K562 (cell line): ENCODE measurements around the gene ARHGAP33. TPM values are rescaled to one million over a fixed set of nuclear protein-coding genes. Genes with fewer than 3 reads are reported as not detected.

ENCODE experiments used
- BRD4 ChIP-seq: fragments of 200-600 bp; sonication (generic); IDR thresholded peaks from 2 replicates; pipeline ENCODE4 v1.6.1; 2017; ENCODE audit warnings: inconsistent platforms
- CBFB ChIP-seq: sonication (generic); formaldehyde crosslinking; IDR thresholded peaks from 2 replicates; pipeline ENCODE4 v1.4.0; 2020; ENCODE audit warnings: mild to moderate bottlenecking, missing genetic modification reagents
- FOXM1 ChIP-seq, 2 experiments: fragments of 450-650 bp in 1 of 2; sonication (generic) in 1 of 2; formaldehyde crosslinking in 1 of 2; IDR thresholded peaks; 2 replicates each; pipeline versions ENCODE4 v1.6.1 to v1.9.0; 2017 to 2022; ENCODE audit warnings: low read depth in 2 of 2, mild to moderate bottlenecking in 2 of 2, missing genetic modification reagents in 1 of 2, moderate library complexity in 1 of 2
- FOXP1 ChIP-seq: sonication (generic); formaldehyde crosslinking; IDR thresholded peaks from 2 replicates; pipeline ENCODE4 v1.8.0; 2022; ENCODE audit warnings: mild to moderate bottlenecking, missing genetic modification reagents
- GABPB1 ChIP-seq: sonication (generic); formaldehyde crosslinking; IDR thresholded peaks from 2 replicates; pipeline ENCODE4 v1.8.0; 2022; ENCODE audit warnings: mild to moderate bottlenecking, missing genetic modification reagents
- HCFC1 ChIP-seq: IDR thresholded peaks from 2 replicates; pipeline ENCODE4 v1.6.1; 2012; ENCODE audit warnings: low read depth, low read length, improper control_type of control experiment
- ILK ChIP-seq: fragments of 450-650 bp; IDR thresholded peaks from 2 replicates; pipeline ENCODE4 v1.6.1; 2016; ENCODE audit warnings: missing genetic modification characterization, low read depth, mild to moderate bottlenecking, missing compliant biosample characterization, moderate library complexity, borderline replicate concordance
- NFYB ChIP-seq: IDR thresholded peaks from 2 replicates; pipeline ENCODE4 v1.6.1; 2011; ENCODE audit warnings: mild to moderate bottlenecking, moderate library complexity; ENCODE audit not compliant: insufficient read length; ENCODE audit errors: extremely low read depth
- NR2C1 ChIP-seq, 2 experiments: fragments of 450-650 bp; IDR thresholded peaks; 2 replicates each; pipeline ENCODE4 v1.6.1; 2017; ENCODE audit warnings: mild to moderate bottlenecking in 2 of 2, antibody characterized with exemption in 1 of 2, inconsistent platforms in 1 of 2, missing compliant biosample characterization in 1 of 2, missing genetic modification characterization in 1 of 2
- NR2F6 ChIP-seq: fragments of 450-650 bp; formaldehyde crosslinking; IDR thresholded peaks from 2 replicates; pipeline ENCODE4 v1.4.0; 2020; ENCODE audit warnings: mild to moderate bottlenecking
- PHF8 ChIP-seq: fragments of 200-600 bp; sonication (generic); IDR thresholded peaks from 2 replicates; pipeline ENCODE4 v1.6.1; 2012; ENCODE audit warnings: mixed run types, mild to moderate bottlenecking, inconsistent platforms, low read length, moderate library complexity, borderline replicate concordance
- RNF2 ChIP-seq: sonication (generic); IDR thresholded peaks from 2 replicates; pipeline ENCODE4 v1.6.1; 2016
- SUPT5H ChIP-seq: fragments of 450-650 bp; IDR thresholded peaks from 2 replicates; pipeline ENCODE4 v1.6.1; 2016
- YY1 ChIP-seq, 3 experiments: IDR thresholded peaks; 2 replicates each; pipeline ENCODE4 v1.6.1; 2011; ENCODE audit warnings: low read length in 2 of 3, mild to moderate bottlenecking in 2 of 3, moderate library complexity in 2 of 3, borderline replicate concordance in 1 of 3, control low read depth in 1 of 3, low read depth in 1 of 3; ENCODE audit not compliant: insufficient read depth in 3 of 3, insufficient replicate concordance in 2 of 3, control insufficient read depth in 1 of 3, insufficient read length in 1 of 3; ENCODE audit errors: extremely low read depth in 1 of 3
- ZNF311 ChIP-seq: fragments of 250-450 bp; sonication (Bioruptor Pico); IDR thresholded peaks from 2 replicates; pipeline ENCODE4 v1.4.0; 2020; ENCODE audit warnings: mild to moderate bottlenecking, moderate library complexity
- ZNF76 ChIP-seq: fragments of 250-450 bp; sonication (Bioruptor Pico); IDR thresholded peaks from 2 replicates; pipeline ENCODE4 v1.4.0; 2020; ENCODE audit warnings: mild to moderate bottlenecking, moderate library complexity, borderline replicate concordance
- polyA plus RNA-seq, 8 experiments: library from polyadenylated mRNA; depleted of rRNA in 4 of 8; stranded (reverse) in 5 of 8; unstranded in 3 of 8; fragments of >200 nt; fragmentation: Nextera tagmentation in 2 of 8; fragmentation: Illumina TruSeq in 1 of 8; extraction: Ambion mirVana in 2 of 8; extraction: Trizol in 1 of 8; gene quantifications; 2 replicates each; pipeline versions ENCODE4 v1.2.1 to v1.2.3, GENCODE V29; 2011 to 2014; ENCODE audit warnings: inconsistent platforms in 1 of 8, missing spikeins in 1 of 8
- total RNA-seq, 7 experiments: library from RNA; depleted of rRNA in 6 of 7; stranded (reverse); fragments of >200 nt in 6 of 7; fragmentation: Illumina TruSeq in 2 of 7; extraction: Trizol in 2 of 7; gene quantifications; 2 replicates each; pipeline versions ENCODE4 v1.2.1 to v1.2.3, GENCODE V29; 2011 to 2021; ENCODE audit warnings: low replicate concordance in 1 of 7
- TF ChIP-seq, protein P1 (sequence below), 3 experiments: fragments of 200-800 bp in 1 of 3; fragments of 250-450 bp in 1 of 3; fragments of 450-650 bp in 1 of 3; sonication (Bioruptor Pico) in 1 of 3; sonication (Bioruptor generic) in 1 of 3; formaldehyde crosslinking in 1 of 3; IDR thresholded peaks; 2 replicates each; pipeline versions ENCODE4 v1.6.1 to v1.8.0; 2016 to 2022; ENCODE audit warnings: mild to moderate bottlenecking in 2 of 3, missing genetic modification characterization in 2 of 3, missing compliant biosample characterization in 1 of 3, moderate library complexity in 1 of 3
- TF ChIP-seq, protein P2 (sequence below), 2 experiments: IDR thresholded peaks in 1 of 2; conservative IDR thresholded peaks in 1 of 2; 2 replicates each; pipeline ENCODE4 v1.6.1; 2016; ENCODE audit warnings: low read depth in 2 of 2, mild to moderate bottlenecking in 1 of 2, missing compliant biosample characterization in 1 of 2, missing genetic modification characterization in 1 of 2, moderate library complexity in 1 of 2

The ARHGAP33 gene
- total and polyA plus RNA-seq, 9 of the 15 experiments (the other 6 are each of a cell fraction or from before 2014, with no cell fraction given) = 0.06 to 26.6 (median 1.6) TPM; not detected in 1

DNA sequence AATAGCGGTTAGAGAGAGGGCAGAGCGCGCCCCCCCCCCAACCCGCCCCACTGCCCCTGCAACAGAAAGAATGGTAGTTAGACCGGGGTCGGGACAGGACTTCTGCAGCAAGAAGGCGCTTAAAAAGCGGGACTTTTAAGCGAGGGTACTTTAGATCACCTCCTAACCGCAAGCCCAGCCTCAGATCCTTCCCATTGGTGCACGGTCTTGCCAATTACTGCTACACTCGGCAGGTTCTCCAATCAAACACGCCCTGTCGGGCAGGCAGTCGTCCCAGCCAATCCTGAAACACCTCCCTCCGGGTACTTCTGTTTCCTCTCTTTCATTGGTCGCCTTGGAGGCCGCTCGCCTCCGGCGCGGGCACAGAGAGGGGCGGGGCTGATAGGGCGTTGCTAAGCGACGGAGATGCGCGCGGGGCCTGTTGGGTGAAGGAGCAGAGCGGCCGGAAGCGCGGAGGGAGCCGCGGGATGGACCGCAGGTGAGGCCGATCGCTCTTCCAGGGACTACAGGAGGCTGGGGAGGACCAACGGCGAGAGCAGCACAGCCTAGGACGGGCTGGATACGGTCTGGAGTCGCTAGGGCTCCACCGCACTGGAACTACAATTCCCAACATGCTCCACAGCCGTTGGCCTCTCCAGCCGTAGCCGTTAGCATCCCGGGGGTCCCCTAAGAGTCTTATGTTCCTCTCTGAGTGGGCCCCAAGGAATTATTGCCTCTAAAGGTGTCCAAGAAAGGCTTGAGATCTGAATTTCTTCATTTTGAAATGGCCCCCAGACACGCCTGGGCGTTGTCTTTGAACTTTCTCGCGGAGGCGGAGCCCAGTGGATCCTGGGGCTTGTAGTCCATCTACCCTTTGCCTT, 17.4 kb upstream of the ARHGAP33 start, which contains the start of gene PROSER3 (continued):
- TF ChIP-seq NR2C1 (IDR thresholded peaks at IDR 0.05) (peak; percentile 91), NR2C1 (tag; IDR thresholded peaks at IDR 0.05) (peak; percentile 93), SUPT5H (peak; percentile 82), FOXP1 (CRISPR knock-in tag) (peak; percentile 79; the same call in 1 of the 2 replicates), RNF2 (0 out of 2 replicates have a peak, but pooled peaks have one; percentile 26), ILK (tag) (no peak), YY1 (IDR thresholded peaks at IDR 0.05; ENCODE audit: borderline replicate concordance in 1 of 3, control insufficient read depth in 1 of 3, extremely low read depth in 1 of 3, insufficient read depth in 3 of 3, insufficient read length in 1 of 3, insufficient replicate concordance in 2 of 3, low read depth in 1 of 3, low read length in 2 of 3) (peak in 2 of 3 experiments; percentile 62 to 89), NR2F6 (CRISPR knock-in tag) (peak; percentile 78; the same call in 1 of the 2 replicates), NFYB (peak; percentile 100), GABPB1 (CRISPR knock-in tag) (peak; percentile 88), CBFB (CRISPR knock-in tag) (peak; percentile 97), BRD4 (0 out of 2 replicates have a peak, but pooled peaks have one; percentile 53), FOXM1 (IDR thresholded peaks at IDR 0.05; ENCODE audit: low read depth) (peak; percentile 53), FOXM1 (CRISPR knock-in tag; IDR thresholded peaks at IDR 0.05; ENCODE audit: low read depth) (no peak), PHF8 (peak; percentile 89), ZNF76 (CRISPR knock-in tag) (0 out of 2 replicates have a peak, but pooled peaks have one; percentile 56), ZNF311 (peak; percentile 70; the same call in 1 of the 2 replicates), HCFC1 (peak; percentile 88)
- TF ChIP-seq, protein P1, sequence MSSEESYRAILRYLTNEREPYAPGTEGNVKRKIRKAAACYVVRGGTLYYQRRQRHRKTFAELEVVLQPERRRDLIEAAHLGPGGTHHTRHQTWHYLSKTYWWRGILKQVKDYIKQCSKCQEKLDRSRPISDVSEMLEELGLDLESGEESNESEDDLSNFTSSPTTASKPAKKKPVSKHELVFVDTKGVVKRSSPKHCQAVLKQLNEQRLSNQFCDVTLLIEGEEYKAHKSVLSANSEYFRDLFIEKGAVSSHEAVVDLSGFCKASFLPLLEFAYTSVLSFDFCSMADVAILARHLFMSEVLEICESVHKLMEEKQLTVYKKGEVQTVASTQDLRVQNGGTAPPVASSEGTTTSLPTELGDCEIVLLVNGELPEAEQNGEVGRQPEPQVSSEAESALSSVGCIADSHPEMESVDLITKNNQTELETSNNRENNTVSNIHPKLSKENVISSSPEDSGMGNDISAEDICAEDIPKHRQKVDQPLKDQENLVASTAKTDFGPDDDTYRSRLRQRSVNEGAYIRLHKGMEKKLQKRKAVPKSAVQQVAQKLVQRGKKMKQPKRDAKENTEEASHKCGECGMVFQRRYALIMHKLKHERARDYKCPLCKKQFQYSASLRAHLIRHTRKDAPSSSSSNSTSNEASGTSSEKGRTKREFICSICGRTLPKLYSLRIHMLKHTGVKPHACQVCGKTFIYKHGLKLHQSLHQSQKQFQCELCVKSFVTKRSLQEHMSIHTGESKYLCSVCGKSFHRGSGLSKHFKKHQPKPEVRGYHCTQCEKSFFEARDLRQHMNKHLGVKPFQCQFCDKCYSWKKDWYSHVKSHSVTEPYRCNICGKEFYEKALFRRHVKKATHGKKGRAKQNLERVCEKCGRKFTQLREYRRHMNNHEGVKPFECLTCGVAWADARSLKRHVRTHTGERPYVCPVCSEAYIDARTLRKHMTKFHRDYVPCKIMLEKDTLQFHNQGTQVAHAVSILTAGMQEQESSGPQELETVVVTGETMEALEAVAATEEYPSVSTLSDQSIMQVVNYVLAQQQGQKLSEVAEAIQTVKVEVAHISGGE (CRISPR knock-in tag; IDR thresholded peaks at IDR 0.05) = peak in 2 of 3 experiments; percentile 64 to 83; a peak in 5 of 6 replicates
- TF ChIP-seq, protein P2, sequence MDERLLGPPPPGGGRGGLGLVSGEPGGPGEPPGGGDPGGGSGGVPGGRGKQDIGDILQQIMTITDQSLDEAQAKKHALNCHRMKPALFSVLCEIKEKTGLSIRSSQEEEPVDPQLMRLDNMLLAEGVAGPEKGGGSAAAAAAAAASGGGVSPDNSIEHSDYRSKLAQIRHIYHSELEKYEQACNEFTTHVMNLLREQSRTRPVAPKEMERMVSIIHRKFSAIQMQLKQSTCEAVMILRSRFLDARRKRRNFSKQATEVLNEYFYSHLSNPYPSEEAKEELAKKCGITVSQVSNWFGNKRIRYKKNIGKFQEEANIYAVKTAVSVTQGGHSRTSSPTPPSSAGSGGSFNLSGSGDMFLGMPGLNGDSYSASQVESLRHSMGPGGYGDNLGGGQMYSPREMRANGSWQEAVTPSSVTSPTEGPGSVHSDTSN (CRISPR knock-in tag; IDR thresholded peaks at IDR 0.05; ENCODE audit: low read depth) = peak; percentile 72
- TF ChIP-seq, protein P2 (tag; conservative IDR thresholded peaks at IDR 0.05; ENCODE audit: low read depth) = peak; percentile 99
